Loucy (cell line): ENCODE results near the gene FXR2.

Source experiments
- EZH2phosphoT487 ChIP-seq: fragments of 200-600 bp; IDR thresholded peaks from 2 replicates; pipeline ENCODE4 v1.6.1; 2018; ENCODE audit warnings: antibody characterized with exemption, mild to moderate bottlenecking, moderate library complexity, borderline replicate concordance
- TF ChIP-seq, protein P1 (sequence below): fragments of 200-600 bp; sonication (generic); conservative IDR thresholded peaks from 2 replicates; pipeline ENCODE4 v1.5.1; 2014; ENCODE audit warnings: mild to moderate bottlenecking, antibody characterized with exemption, low read length

DNA sequence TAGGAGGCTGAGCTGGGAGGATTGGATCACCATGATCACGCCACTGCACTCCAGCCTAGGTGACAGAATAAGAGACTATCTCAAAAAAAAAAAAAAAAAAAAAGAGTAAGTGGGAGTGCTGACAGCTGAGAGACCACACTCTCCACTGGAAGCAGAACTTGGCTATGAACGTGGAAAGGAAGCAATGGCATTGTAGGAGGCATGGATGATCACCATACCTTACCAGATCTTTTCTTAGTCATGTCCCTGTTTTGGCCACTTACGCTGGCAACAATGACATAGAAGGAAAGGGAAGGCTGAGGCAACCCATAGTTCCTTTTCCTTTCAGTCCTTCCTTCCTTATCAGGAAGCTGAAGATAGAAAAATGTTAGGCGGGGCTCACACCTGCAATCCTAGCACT is 32.3 kb upstream of the FXR2 start:
- TF ChIP-seq, protein P1, sequence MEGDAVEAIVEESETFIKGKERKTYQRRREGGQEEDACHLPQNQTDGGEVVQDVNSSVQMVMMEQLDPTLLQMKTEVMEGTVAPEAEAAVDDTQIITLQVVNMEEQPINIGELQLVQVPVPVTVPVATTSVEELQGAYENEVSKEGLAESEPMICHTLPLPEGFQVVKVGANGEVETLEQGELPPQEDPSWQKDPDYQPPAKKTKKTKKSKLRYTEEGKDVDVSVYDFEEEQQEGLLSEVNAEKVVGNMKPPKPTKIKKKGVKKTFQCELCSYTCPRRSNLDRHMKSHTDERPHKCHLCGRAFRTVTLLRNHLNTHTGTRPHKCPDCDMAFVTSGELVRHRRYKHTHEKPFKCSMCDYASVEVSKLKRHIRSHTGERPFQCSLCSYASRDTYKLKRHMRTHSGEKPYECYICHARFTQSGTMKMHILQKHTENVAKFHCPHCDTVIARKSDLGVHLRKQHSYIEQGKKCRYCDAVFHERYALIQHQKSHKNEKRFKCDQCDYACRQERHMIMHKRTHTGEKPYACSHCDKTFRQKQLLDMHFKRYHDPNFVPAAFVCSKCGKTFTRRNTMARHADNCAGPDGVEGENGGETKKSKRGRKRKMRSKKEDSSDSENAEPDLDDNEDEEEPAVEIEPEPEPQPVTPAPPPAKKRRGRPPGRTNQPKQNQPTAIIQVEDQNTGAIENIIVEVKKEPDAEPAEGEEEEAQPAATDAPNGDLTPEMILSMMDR, result no peak
- no peak for TF ChIP-seq EZH2phosphoT487
